ENCODE results near the gene PDLIM1.
A peak's percentile ranks its signal among the peaks of the same experiment; 100 is the strongest.

Gene PDLIM1

GRCh38 chr10:95260397-95260881, 30.4 kb downstream of the PDLIM1 start:
- FAIRE-seq: peak; percentile 98
- no peak for TF ChIP-seq POLR2A (IDR thresholded peaks at IDR 0.05; ENCODE audit: low read depth, low read length)
- peak; percentile 74 for DNase-seq (ENCODE audit: insufficient read length, low spot score)

DNA sequence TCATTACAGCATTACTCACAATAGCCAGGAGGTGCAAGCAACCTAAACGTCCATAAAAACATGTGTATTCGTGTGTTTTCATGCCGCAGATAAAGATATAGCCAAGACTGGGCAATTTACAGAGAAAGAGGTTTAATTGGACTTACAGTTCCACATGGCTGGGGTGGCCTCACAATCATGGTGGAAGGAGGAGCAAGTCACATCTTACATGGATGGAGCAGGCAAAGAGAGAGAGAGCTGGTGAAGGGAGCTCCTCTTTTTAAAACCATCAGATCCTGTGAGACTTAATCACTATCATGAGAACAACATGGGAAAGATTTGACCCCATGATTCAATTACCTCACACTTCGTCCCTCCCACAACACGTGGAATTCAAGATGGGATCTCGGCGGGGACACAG, 33.0 kb downstream of the PDLIM1 start:
- DNase-seq (ENCODE audit: insufficient read length, low spot score) (no peak), FAIRE-seq (no peak)
- no peak for TF ChIP-seq POLR2A (IDR thresholded peaks at IDR 0.05; ENCODE audit: low read depth, low read length)

DNA sequence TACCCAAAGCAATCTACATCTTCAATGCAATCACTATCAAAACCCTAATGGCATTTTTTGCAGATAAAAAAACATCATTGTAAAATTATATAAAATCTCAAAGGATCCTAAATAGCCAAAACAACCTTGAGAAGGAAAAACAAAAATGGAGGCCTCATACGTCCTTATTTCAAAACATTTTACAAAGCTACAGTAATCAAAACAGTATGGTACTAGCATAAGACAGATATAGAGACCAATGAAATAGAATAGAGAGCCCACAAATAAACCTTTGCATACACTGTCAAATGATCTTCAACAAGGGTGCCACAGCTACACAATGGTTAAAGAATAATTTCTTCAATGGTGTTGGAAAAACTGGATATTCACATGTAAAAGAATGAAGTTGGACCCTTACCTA, 34.5 kb downstream of the PDLIM1 start:
- TF ChIP-seq POLR2A (IDR thresholded peaks at IDR 0.05; ENCODE audit: low read depth, low read length): no peak
- DNase-seq (ENCODE audit: insufficient read length, low spot score): no peak
- FAIRE-seq: no peak

GRCh38 chr10:95254629-95255028, 36.2 kb downstream of the PDLIM1 start:
- FAIRE-seq (no peak), DNase-seq (ENCODE audit: insufficient read length, low spot score) (no peak)
- TF ChIP-seq POLR2A (IDR thresholded peaks at IDR 0.05; ENCODE audit: low read depth, low read length): no peak

GRCh38 chr10:95253686-95254085, 37.1 kb downstream of the PDLIM1 start:
- TF ChIP-seq POLR2A (IDR thresholded peaks at IDR 0.05; ENCODE audit: low read depth, low read length): no peak
- DNase-seq (ENCODE audit: insufficient read length, low spot score): no peak
- FAIRE-seq: no peak

- FAIRE-seq (peak; percentile 85), DNase-seq (ENCODE audit: insufficient read length, low spot score) (no peak)
- TF ChIP-seq POLR2A (IDR thresholded peaks at IDR 0.05; ENCODE audit: low read depth, low read length): no peak
Observed at GRCh38 chr10:95253007-95253406, 37.8 kb downstream of the PDLIM1 start.

DNA sequence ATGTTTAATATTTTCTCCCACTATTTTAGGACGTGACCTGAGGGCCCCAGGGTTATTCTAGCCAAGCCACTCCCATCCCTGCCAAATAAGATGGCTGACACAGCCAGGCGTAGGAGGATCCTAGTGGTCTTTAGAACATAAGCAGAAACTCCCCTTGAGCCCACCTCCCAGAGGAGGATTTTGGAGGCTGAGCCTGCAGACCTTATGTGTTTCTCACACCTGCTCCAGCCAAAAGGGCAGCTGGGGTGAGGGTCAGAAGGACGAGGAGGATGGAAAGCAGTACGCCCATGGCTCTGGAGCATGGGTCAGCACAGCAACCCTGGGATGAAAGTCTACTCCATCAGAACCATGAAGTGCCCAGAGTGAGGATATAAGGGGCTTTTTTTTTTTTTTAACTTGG, 39.9 kb downstream of the PDLIM1 start:
- no peak for TF ChIP-seq POLR2A (IDR thresholded peaks at IDR 0.05; ENCODE audit: low read depth, low read length)
- FAIRE-seq: no peak
- DNase-seq (ENCODE audit: insufficient read length, low spot score): no peak

GRCh38 chr10:95249467-95249866, 41.3 kb downstream of the PDLIM1 start:
- no peak for DNase-seq (ENCODE audit: insufficient read length, low spot score)
- no peak for FAIRE-seq
- no peak for TF ChIP-seq POLR2A (IDR thresholded peaks at IDR 0.05; ENCODE audit: low read depth, low read length)

DNA sequence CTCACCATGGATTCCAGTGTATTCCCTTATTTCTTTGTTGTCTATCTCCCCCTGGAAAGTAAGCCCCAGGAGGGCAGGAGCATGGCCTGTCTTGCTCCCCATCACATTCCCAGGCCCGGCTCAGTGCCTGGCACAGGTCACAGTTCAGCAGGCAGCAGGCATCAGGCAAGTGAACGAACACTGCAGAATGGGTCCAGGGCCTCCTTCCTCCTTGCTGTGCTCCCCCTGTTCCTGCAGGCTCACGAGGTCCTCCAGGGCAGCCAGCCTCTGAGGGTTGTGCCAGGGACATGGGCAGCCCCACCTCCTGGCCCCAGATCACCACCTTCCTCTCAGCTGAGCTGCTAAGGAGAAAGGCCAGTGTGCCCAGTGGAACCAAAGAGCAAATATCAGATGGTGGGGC, 41.8 kb downstream of the PDLIM1 start:
- DNase-seq (ENCODE audit: insufficient read length, low spot score) (no peak), FAIRE-seq (no peak)
- TF ChIP-seq POLR2A (IDR thresholded peaks at IDR 0.05; ENCODE audit: low read depth, low read length): no peak

GRCh38 chr10:95247881-95248583, 42.8 kb downstream of the PDLIM1 start:
- FAIRE-seq (no peak), DNase-seq (ENCODE audit: insufficient read length, low spot score) (no peak)
- no peak for TF ChIP-seq POLR2A (IDR thresholded peaks at IDR 0.05; ENCODE audit: low read depth, low read length)

DNA sequence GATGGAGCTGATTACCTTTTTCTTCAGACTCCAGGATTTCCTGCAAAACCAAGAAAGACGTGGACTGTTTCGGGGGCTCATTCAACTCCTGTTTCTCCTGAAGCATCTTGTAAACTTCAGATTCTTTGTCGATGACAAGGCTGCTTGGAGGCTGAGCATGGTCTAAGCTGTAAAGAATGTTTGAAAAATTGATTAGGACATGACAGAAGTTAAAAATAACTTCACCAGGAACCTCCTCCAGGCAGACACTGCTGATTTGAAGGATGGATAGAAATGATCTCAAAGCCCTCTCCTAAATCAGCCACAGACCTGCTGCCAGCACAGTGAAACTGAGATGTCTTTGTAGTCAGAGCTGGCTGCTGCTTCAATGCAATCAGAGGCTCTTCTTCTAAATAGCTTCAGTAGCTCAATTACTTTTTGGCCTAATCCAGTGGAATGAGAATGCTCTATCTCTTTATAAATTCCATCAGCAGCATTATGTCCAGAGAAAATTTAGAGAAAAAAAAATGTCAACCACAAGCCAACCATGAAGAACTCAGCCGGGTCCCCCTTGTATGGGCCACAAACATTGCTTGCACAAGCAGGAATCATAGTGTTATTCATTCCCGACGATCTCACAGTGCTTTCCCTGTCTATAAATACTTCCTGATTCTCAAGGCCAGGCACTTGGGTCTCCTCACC, 43.5 kb downstream of the PDLIM1 start:
- DNase-seq (ENCODE audit: insufficient read length, low spot score) (peak; percentile 51), FAIRE-seq (peak; percentile 83)
- no peak for TF ChIP-seq POLR2A (IDR thresholded peaks at IDR 0.05; ENCODE audit: low read depth, low read length)

GRCh38 chr10:95246582-95247051, 44.2 kb downstream of the PDLIM1 start:
- DNase-seq (ENCODE audit: insufficient read length, low spot score) (no peak), FAIRE-seq (peak; percentile 73)
- no peak for TF ChIP-seq POLR2A (IDR thresholded peaks at IDR 0.05; ENCODE audit: low read depth, low read length)

GRCh38 chr10:95245425-95246055, 45.3 kb downstream of the PDLIM1 start:
- FAIRE-seq (no peak), DNase-seq (ENCODE audit: insufficient read length, low spot score) (no peak)
- no peak for TF ChIP-seq POLR2A (IDR thresholded peaks at IDR 0.05; ENCODE audit: low read depth, low read length)

DNA sequence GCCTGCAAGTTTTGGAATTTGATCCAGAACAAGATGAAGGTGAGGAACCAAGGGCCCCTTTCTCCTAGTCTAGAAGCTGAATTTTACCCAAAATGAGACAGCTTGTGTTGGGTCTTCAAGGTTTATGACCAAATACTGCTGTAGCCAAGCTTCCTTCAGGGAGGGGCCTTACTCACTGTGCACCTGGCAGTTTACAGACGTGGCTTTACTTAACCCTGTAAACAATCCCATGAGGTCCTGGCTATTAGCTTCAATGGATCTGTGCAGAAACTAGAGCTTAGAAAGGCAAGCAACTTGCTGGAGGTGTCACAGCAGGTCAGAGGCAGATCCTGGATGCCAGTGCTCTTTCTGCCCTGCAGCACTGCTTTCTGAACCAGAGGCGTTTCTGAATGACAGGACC, 46.7 kb downstream of the PDLIM1 start:
- DNase-seq (ENCODE audit: insufficient read length, low spot score): no peak
- no peak for TF ChIP-seq POLR2A (IDR thresholded peaks at IDR 0.05; ENCODE audit: low read depth, low read length)
- no peak for FAIRE-seq

GRCh38 chr10:95243318-95243617, 47.5 kb downstream of the PDLIM1 start:
- DNase-seq (ENCODE audit: insufficient read length, low spot score) (no peak), FAIRE-seq (no peak)
- TF ChIP-seq POLR2A (IDR thresholded peaks at IDR 0.05; ENCODE audit: low read depth, low read length): no peak

Measured in H54 (cell line).